Measurements from ENCODE around the gene STX8.

The STX8 gene

DNA sequence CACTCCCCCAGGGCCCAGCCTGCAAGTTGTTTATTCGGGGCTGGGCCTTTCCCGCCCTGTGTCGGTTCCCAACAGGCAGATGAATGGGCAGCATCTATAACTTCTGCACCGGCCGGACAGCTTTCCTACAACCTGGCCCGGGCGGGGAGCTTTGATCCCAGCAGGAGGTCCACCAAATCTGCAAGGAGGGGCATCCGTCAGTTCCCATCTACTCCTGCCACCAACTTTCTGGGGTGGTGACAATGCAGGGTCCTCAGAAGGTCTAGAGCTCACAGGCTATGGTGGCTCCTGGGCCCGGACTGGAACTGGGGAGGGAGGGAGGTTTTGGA is 342.4 kb downstream of the STX8 start:
- ChIA-PET CTCF (no interaction called here), POLR2A (no interaction called here)
- H3K4me3 ChIP-seq (ENCODE audit: low read depth, low read length), result no peak overlapping the region
- no peaks in the 10 kb centered on the region for H3K4me1 ChIP-seq (ENCODE audit: control insufficient read depth, insufficient read depth, low read length)
- no peak for TF ChIP-seq ZNF548 (tag by site-specific recombination; IDR thresholded peaks at IDR 0.05)
- no peak for TF ChIP-seq ZNF521 (tag by site-specific recombination; IDR thresholded peaks at IDR 0.05)
- no peak for TF ChIP-seq ZNF274 (IDR thresholded peaks at IDR 0.05; ENCODE audit: low read length)
- no peak for TF ChIP-seq ZNF274 (tag by site-specific recombination; IDR thresholded peaks at IDR 0.05; ENCODE audit: borderline replicate concordance)
- no peak for TF ChIP-seq ZNF624 (tag by site-specific recombination; IDR thresholded peaks at IDR 0.05)
- TF ChIP-seq ZNF24 (tag by site-specific recombination; IDR thresholded peaks at IDR 0.05), result no peak
- TF ChIP-seq ZNF138 (tag by site-specific recombination; IDR thresholded peaks at IDR 0.05; ENCODE audit: borderline replicate concordance), result no peak
- no peak for TF ChIP-seq PRDM1 (tag by site-specific recombination; IDR thresholded peaks at IDR 0.05)
- TF ChIP-seq ZNF416 (tag by site-specific recombination; IDR thresholded peaks at IDR 0.05), result no peak
- no peak for TF ChIP-seq ZSCAN30 (tag by site-specific recombination; IDR thresholded peaks at IDR 0.05)
- TF ChIP-seq ZNF658 (tag by site-specific recombination; IDR thresholded peaks at IDR 0.05), result no peak
- peaks cover 0 to 4% of the 10 kb centered on the region in 2 experiments; a peak in 1 of 3 replicates for H3K36me3 ChIP-seq (ENCODE audit: control insufficient read depth in 2 of 2, insufficient read depth in 1 of 2, low read length in 2 of 2)
- no peaks in the 10 kb centered on the region for H3K9me3 ChIP-seq (ENCODE audit: control insufficient read depth, insufficient read depth, low read depth, low read length)
- H3K27ac ChIP-seq (ENCODE audit: extremely low read depth, low read depth, low read length), result no peak overlapping the region

DNA sequence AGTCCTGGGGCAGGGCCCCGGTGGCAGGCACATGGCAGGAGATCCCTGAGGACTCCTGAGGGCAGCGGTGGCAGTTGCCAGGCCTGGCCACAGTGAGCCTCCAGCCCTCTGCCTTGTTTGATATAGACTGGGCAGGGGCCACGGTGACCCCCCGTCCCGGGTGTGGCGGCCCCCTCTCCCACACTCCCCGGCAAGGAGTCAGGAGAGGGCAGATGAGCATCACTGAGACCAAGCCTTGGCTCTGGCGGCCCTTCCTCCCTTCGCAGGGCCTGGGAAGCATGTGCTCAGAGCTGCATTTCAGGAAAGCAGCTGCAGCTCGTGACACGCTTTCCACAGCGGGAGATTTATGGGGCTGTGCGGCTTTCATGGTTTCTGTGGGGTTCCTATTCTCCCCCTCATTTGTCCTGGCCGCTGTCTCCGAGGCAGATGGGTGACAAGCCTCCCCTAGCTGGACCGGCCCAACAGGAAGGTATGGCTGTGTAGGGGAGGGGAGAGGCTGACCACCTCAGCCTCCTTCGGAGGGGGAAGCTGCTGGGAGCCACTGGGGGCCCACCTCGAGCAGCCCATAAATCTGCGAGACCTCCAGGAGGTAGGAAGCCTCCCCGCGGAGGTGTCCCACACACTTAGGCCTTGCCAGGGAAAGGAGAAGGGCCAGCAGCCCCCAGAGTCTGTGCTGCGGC is 342.9 kb downstream of the STX8 start:
- CTCF ChIA-PET, result no interaction called here
- Histone ChIP-seq H3K4me1 (ENCODE audit: control insufficient read depth, insufficient read depth, low read length) (no peaks in the 10 kb centered on the region), H3K4me3 (ENCODE audit: low read depth, low read length) (no peak overlapping the region), H3K36me3 (ENCODE audit: control insufficient read depth in 2 of 2, insufficient read depth in 1 of 2, low read length in 2 of 2) (peaks cover 0 to 6% of the 10 kb centered on the region in 2 experiments; a peak in 2 of 3 replicates), H3K9me3 (ENCODE audit: control insufficient read depth, insufficient read depth, low read depth, low read length) (no peaks in the 10 kb centered on the region), H3K27ac (ENCODE audit: extremely low read depth, low read depth, low read length) (no peak overlapping the region)
- TF ChIP-seq GLIS1 (tag by site-specific recombination; IDR thresholded peaks at IDR 0.05), result peak; percentile 87
- TF ChIP-seq, protein P1, sequence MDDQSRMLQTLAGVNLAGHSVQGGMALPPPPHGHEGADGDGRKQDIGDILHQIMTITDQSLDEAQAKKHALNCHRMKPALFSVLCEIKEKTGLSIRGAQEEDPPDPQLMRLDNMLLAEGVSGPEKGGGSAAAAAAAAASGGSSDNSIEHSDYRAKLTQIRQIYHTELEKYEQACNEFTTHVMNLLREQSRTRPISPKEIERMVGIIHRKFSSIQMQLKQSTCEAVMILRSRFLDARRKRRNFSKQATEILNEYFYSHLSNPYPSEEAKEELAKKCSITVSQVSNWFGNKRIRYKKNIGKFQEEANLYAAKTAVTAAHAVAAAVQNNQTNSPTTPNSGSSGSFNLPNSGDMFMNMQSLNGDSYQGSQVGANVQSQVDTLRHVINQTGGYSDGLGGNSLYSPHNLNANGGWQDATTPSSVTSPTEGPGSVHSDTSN (CRISPR knock-in tag; IDR thresholded peaks at IDR 0.05), result no peak
- TF ChIP-seq, protein P2, sequence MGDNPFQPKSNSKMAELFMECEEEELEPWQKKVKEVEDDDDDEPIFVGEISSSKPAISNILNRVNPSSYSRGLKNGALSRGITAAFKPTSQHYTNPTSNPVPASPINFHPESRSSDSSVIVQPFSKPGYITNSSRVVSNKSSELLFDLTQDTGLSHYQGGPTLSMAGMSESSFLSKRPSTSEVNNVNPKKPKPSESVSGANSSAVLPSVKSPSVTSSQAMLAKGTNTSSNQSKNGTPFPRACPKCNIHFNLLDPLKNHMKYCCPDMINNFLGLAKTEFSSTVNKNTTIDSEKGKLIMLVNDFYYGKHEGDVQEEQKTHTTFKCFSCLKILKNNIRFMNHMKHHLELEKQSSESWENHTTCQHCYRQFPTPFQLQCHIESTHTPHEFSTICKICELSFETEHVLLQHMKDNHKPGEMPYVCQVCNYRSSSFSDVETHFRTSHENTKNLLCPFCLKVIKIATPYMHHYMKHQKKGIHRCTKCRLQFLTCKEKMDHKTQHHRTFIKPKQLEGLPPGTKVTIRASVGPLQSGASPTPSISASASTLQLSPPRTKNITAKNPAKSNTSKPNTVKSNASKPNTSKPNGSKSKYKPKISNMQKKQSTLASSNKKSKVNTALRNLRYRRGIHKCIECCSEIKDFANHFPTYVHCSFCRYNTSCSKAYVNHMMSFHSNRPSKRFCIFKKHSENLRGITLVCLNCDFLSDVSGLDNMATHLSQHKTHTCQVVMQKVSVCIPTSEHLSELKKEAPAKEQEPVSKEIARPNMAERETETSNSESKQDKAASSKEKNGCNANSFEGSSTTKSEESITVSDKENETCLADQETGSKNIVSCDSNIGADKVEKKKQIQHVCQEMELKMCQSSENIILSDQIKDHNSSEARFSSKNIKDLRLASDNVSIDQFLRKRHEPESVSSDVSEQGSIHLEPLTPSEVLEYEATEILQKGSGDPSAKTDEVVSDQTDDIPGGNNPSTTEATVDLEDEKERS (tag by site-specific recombination; IDR thresholded peaks at IDR 0.05), result no peak
- TF ChIP-seq HOXC10 (CRISPR knock-in tag; IDR thresholded peaks at IDR 0.05), result no peak
- TF ChIP-seq ZNF621 (tag by site-specific recombination; IDR thresholded peaks at IDR 0.05), result no peak
- TF ChIP-seq, protein P3, sequence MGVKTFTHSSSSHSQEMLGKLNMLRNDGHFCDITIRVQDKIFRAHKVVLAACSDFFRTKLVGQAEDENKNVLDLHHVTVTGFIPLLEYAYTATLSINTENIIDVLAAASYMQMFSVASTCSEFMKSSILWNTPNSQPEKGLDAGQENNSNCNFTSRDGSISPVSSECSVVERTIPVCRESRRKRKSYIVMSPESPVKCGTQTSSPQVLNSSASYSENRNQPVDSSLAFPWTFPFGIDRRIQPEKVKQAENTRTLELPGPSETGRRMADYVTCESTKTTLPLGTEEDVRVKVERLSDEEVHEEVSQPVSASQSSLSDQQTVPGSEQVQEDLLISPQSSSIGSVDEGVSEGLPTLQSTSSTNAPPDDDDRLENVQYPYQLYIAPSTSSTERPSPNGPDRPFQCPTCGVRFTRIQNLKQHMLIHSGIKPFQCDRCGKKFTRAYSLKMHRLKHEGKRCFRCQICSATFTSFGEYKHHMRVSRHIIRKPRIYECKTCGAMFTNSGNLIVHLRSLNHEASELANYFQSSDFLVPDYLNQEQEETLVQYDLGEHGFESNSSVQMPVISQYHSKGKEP (tag by site-specific recombination; IDR thresholded peaks at IDR 0.05), result no peak
- no peak for TF ChIP-seq BCL11B (tag by site-specific recombination; IDR thresholded peaks at IDR 0.05; ENCODE audit: low read depth)
- peak; percentile 73 for TF ChIP-seq ZIC2 (tag by site-specific recombination; IDR thresholded peaks at IDR 0.05)
- no peak for TF ChIP-seq ZNF19 (tag by site-specific recombination; IDR thresholded peaks at IDR 0.05; ENCODE audit: low read depth)
- POLR2A ChIA-PET, result no interaction called here

Data from HEK293 (cell line).